Activated naive CD4-positive, alpha-beta T cell treated with anti-CD3 and anti-CD28 coated beads for 36 hours (primary cell): ENCODE measurements around the gene AR. TPM values are rescaled to one million over a fixed set of nuclear protein-coding genes. Genes with fewer than 3 reads are reported as not detected.

Experiments used
- CTCF ChIA-PET: fragments of 350-600 bp; sonication (Branson Sonifier 250); formaldehyde crosslinking; loops from one replicate; lab custom pipeline; 2021; ENCODE audit warnings: antibody characterized with exemption; lab: Charles Lee
- DNase-seq: peaks from one replicate; pipeline ENCODE4 v3.0.0-alpha.2; 2020
- H3K27ac Mint-ChIP-seq: one replicate; pipeline ENCODE4 v1.8.0; 2021; ENCODE audit warnings: mild to moderate bottlenecking, mixed read lengths
- H3K27me3 Mint-ChIP-seq: one replicate; pipeline ENCODE4 v1.8.0; 2021; ENCODE audit warnings: low read depth, mixed read lengths
- H3K36me3 Mint-ChIP-seq: one replicate; pipeline ENCODE4 v1.8.0; 2021; ENCODE audit warnings: low read depth, mixed read lengths
- H3K4me1 Mint-ChIP-seq: one replicate; pipeline ENCODE4 v1.8.0; 2021; ENCODE audit warnings: low read depth, mixed read lengths
- H3K4me3 Mint-ChIP-seq: one replicate; pipeline ENCODE4 v1.8.0; 2021; ENCODE audit warnings: mild to moderate bottlenecking, moderate library complexity, mixed read lengths
- H3K9me3 Mint-ChIP-seq: one replicate; pipeline ENCODE4 v1.8.0; 2021; ENCODE audit warnings: mixed read lengths
- intact Hi-C: fragments of 100-400 bp; cut with micrococcal nuclease; formaldehyde crosslinking; loops from one replicate; pipeline ENCODE4 v1.15.1; 2023
- total RNA-seq, 2 experiments: library from RNA; stranded (reverse); gene quantifications; one replicate each; pipeline ENCODE4 v1.2.3, GENCODE V29; 2021

The AR gene
- total RNA-seq, 2 experiments from 2014 or later = not detected

DNA sequence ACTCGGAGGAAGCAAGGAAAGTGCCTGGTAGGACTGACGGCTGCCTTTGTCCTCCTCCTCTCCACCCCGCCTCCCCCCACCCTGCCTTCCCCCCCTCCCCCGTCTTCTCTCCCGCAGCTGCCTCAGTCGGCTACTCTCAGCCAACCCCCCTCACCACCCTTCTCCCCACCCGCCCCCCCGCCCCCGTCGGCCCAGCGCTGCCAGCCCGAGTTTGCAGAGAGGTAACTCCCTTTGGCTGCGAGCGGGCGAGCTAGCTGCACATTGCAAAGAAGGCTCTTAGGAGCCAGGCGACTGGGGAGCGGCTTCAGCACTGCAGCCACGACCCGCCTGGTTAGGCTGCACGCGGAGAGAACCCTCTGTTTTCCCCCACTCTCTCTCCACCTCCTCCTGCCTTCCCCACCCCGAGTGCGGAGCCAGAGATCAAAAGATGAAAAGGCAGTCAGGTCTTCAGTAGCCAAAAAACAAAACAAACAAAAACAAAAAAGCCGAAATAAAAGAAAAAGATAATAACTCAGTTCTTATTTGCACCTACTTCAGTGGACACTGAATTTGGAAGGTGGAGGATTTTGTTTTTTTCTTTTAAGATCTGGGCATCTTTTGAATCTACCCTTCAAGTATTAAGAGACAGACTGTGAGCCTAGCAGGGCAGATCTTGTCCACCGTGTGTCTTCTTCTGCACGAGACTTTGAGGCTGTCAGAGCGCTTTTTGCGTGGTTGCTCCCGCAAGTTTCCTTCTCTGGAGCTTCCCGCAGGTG lies 637 bp downstream of the AR start:
- no peaks in the 10 kb centered on the region for H3K36me3 Mint-ChIP-seq
- peaks cover 33% of the 10 kb centered on the region for H3K27me3 Mint-ChIP-seq
- H3K4me1 Mint-ChIP-seq = peaks cover 8% of the 10 kb centered on the region
- CTCF ChIA-PET = no interaction called here
- no peak for DNase-seq
- no peak overlapping the region for H3K27ac Mint-ChIP-seq
- H3K9me3 Mint-ChIP-seq = no peaks in the 10 kb centered on the region
- intact Hi-C loops = no loop called here
- peak overlapping the region; percentile 41 for H3K4me3 Mint-ChIP-seq

DNA sequence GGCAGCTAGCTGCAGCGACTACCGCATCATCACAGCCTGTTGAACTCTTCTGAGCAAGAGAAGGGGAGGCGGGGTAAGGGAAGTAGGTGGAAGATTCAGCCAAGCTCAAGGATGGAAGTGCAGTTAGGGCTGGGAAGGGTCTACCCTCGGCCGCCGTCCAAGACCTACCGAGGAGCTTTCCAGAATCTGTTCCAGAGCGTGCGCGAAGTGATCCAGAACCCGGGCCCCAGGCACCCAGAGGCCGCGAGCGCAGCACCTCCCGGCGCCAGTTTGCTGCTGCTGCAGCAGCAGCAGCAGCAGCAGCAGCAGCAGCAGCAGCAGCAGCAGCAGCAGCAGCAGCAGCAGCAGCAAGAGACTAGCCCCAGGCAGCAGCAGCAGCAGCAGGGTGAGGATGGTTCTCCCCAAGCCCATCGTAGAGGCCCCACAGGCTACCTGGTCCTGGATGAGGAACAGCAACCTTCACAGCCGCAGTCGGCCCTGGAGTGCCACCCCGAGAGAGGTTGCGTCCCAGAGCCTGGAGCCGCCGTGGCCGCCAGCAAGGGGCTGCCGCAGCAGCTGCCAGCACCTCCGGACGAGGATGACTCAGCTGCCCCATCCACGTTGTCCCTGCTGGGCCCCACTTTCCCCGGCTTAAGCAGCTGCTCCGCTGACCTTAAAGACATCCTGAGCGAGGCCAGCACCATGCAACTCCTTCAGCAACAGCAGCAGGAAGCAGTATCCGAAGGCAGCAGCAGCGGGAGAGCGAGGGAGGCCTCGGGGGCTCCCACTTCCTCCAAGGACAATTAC lies 1.4 kb downstream of the AR start:
- H3K27me3 Mint-ChIP-seq = peaks cover 33% of the 10 kb centered on the region
- DNase-seq = no peak
- H3K4me1 Mint-ChIP-seq = peaks cover 8% of the 10 kb centered on the region
- no peaks in the 10 kb centered on the region for H3K9me3 Mint-ChIP-seq
- no peaks in the 10 kb centered on the region for H3K36me3 Mint-ChIP-seq
- H3K27ac Mint-ChIP-seq = no peak overlapping the region
- CTCF ChIA-PET = no interaction called here
- intact Hi-C loops = no loop called here
- H3K4me3 Mint-ChIP-seq = peak overlapping the region; percentile 41

DNA sequence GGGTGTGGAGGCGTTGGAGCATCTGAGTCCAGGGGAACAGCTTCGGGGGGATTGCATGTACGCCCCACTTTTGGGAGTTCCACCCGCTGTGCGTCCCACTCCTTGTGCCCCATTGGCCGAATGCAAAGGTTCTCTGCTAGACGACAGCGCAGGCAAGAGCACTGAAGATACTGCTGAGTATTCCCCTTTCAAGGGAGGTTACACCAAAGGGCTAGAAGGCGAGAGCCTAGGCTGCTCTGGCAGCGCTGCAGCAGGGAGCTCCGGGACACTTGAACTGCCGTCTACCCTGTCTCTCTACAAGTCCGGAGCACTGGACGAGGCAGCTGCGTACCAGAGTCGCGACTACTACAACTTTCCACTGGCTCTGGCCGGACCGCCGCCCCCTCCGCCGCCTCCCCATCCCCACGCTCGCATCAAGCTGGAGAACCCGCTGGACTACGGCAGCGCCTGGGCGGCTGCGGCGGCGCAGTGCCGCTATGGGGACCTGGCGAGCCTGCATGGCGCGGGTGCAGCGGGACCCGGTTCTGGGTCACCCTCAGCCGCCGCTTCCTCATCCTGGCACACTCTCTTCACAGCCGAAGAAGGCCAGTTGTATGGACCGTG lies 2.2 kb downstream of the AR start:
- Mint-ChIP-seq H3K27ac (no peak overlapping the region), H3K4me3 (no peak overlapping the region), H3K27me3 (peaks cover 33% of the 10 kb centered on the region), H3K9me3 (no peaks in the 10 kb centered on the region), H3K4me1 (peaks cover 8% of the 10 kb centered on the region), H3K36me3 (no peaks in the 10 kb centered on the region)
- intact Hi-C loops = no loop called here
- DNase-seq = no peak
- CTCF ChIA-PET = no interaction called here

DNA sequence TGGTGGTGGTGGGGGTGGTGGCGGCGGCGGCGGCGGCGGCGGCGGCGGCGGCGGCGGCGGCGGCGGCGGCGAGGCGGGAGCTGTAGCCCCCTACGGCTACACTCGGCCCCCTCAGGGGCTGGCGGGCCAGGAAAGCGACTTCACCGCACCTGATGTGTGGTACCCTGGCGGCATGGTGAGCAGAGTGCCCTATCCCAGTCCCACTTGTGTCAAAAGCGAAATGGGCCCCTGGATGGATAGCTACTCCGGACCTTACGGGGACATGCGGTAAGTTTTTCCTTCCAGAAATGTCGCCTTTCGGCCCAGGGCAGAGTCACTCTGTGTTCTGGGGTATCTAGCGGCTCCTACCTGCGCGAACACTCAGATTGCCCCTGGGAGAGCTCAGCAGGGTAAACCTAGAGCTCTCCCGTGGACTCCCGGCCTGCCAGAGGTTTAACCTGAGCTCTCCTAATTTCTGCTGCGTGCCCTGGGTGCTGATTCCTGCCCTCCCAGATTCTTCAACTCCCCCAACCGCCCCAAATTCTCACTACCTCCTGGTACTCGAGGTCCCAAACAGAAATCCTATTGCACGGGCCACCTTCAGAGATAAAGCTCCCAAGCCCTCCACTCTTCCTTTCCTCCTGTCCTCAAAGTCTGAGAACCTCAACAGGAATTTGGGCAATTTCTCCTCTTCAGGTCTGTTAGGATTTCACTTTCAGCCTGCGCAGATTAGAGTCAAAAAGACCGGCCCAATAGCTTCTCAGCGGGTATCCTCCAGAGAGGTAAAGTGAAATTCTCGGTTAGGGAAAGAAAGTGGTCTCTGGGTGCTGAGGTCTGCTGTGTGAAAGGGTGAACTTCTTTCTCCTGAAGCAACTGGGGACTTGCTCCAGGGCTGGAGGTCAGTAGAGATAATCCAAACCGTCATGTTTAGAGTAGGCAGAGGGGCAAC lies 2.9 kb downstream of the AR start:
- Mint-ChIP-seq H3K9me3 (no peaks in the 10 kb centered on the region), H3K27ac (no peak overlapping the region), H3K4me3 (no peak overlapping the region), H3K4me1 (peaks cover 8% of the 10 kb centered on the region), H3K27me3 (peaks cover 33% of the 10 kb centered on the region), H3K36me3 (no peaks in the 10 kb centered on the region)
- intact Hi-C loops = no loop called here
- DNase-seq = no peak
- CTCF ChIA-PET = no interaction called here

DNA sequence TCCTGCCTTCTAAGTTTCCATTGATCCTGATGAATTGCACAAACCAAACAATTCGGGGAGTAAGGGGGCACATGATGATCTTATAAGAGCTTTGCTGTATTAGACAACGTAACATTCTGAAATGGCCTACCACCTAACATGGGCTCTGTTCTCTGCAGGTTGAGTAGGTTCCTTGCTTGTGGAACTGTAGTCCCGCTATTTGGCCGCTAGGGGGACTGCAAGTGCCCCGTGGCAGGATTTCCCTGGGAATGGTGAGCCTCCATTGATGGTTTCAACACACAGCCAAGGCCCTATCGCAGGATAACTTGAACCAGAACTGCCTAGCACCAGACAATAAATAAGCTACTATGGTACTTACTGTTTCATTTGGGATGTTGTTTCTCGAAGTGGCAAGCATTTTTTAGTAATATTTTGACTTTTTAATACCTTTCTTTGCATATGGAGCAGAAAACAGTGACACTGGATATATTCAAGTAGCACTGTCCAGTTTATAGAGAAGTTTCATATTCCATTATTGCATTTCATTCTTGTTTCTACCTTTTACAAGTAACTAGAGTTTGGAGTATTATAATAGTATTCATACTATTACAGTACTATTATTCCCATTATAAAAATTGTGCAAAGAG lies 11.9 kb downstream of the AR start:
- CTCF ChIA-PET = no interaction called here
- no peak overlapping the region for H3K27ac Mint-ChIP-seq
- intact Hi-C loops = loop anchor here (5.0 kb wide), 1 partner anchor 592 kb away; no protein-coding TSS in a partner anchor
- no peak overlapping the region for H3K4me3 Mint-ChIP-seq
- no peaks in the 10 kb centered on the region for H3K9me3 Mint-ChIP-seq
- H3K36me3 Mint-ChIP-seq = no peaks in the 10 kb centered on the region
- no peaks in the 10 kb centered on the region for H3K27me3 Mint-ChIP-seq
- DNase-seq = no peak
- no peaks in the 10 kb centered on the region for H3K4me1 Mint-ChIP-seq

DNA sequence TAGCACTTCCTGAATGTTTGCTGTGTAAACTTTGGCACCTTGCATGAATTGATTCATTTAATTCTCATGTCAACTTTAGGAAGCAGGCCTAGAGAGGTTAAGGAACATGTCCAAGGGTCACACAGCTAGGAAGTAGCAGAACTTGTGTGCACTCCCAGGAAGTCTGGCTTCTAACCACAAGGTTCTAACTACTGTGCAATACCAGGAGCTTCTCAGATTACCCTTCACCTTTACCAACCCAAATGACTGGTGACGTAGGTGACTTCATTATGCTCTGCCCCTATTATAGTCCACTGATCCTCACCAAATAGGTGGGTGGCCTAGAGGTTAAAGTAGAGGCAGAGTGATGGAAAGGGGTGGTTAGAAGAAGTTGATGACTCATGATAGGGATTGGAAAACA lies 14.4 kb downstream of the AR start:
- H3K36me3 Mint-ChIP-seq = no peaks in the 10 kb centered on the region
- intact Hi-C loops = loop anchor here (5.0 kb wide), 1 partner anchor 589 kb away; no protein-coding TSS in a partner anchor
- no peak overlapping the region for H3K4me3 Mint-ChIP-seq
- H3K27me3 Mint-ChIP-seq = no peaks in the 10 kb centered on the region
- no peak overlapping the region for H3K27ac Mint-ChIP-seq
- no peaks in the 10 kb centered on the region for H3K4me1 Mint-ChIP-seq
- no peak for DNase-seq
- CTCF ChIA-PET = no interaction called here
- no peaks in the 10 kb centered on the region for H3K9me3 Mint-ChIP-seq

DNA sequence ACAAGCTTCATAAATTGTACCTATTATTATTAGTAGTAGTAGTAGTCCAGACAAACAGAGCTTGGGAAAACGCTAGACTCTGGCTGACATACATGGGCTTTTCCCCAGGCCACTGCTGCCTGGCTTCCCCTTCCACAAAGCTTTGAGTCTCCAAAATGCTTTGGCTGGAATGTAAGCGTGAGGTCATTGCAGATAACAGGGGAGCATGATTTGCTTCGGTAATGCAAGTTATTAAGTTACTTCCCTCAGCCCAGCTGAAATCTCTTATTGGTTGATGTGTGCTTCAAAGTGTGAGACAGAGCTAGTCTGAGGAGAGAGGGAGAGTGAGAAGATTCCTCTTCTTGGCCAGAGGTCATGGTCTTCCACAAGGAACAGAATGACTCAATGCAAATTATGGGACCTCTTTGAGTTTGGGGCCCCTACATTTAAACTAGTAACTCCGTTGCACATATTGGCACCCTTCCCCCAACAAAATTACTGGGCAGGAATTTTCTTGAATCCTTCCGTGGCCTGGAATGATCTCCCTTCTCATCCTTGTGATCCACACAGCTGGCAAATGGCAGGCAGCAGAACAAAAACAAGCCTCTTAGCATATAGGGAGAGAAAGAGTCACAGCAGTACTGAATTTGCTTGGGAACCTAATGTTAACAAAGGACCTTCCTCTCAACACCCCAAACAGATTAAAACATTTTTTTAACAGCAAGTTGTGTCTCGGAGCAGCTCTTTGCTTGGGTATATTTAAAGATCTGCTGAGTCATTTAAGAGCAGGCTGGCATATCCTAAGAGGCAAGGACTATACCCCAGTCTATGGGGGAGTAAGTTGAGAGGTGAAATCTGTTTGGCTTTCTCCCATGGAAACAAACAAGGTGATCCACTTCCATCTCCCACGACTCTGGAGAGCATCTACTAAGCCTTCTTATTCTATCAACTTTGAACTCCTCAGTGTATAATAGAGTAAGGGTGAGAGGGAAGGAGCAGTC lies 19.9 kb downstream of the AR start:
- intact Hi-C loops = no loop called here
- CTCF ChIA-PET = no interaction called here
- Mint-ChIP-seq H3K4me3 (no peak overlapping the region), H3K36me3 (no peaks in the 10 kb centered on the region), H3K4me1 (no peaks in the 10 kb centered on the region), H3K27ac (no peak overlapping the region), H3K27me3 (no peaks in the 10 kb centered on the region), H3K9me3 (no peaks in the 10 kb centered on the region)
- DNase-seq = no peak

DNA sequence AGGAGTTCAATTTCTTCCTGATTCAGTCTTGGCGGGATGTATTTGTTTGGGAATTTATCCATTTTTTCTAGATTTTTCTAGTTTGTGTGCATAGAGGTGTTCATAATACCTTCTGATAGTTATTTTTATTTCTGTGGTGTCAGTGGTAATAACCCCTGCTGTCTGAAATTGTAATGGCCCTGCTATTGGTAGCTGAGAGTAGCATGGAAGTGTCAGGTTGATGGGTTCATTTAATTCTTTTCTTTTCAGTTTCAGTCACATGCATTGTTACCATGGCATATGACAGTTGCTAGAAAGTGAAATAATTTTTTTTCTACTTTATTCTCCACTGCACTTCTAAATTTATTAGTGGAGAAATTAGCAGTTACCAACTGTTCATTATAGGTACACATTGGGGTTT lies 20.7 kb downstream of the AR start:
- H3K4me3 Mint-ChIP-seq = no peak overlapping the region
- no peaks in the 10 kb centered on the region for H3K36me3 Mint-ChIP-seq
- no peaks in the 10 kb centered on the region for H3K9me3 Mint-ChIP-seq
- DNase-seq = no peak
- no peaks in the 10 kb centered on the region for H3K4me1 Mint-ChIP-seq
- H3K27me3 Mint-ChIP-seq = no peaks in the 10 kb centered on the region
- H3K27ac Mint-ChIP-seq = no peak overlapping the region
- intact Hi-C loops = no loop called here
- CTCF ChIA-PET = no interaction called here

DNA sequence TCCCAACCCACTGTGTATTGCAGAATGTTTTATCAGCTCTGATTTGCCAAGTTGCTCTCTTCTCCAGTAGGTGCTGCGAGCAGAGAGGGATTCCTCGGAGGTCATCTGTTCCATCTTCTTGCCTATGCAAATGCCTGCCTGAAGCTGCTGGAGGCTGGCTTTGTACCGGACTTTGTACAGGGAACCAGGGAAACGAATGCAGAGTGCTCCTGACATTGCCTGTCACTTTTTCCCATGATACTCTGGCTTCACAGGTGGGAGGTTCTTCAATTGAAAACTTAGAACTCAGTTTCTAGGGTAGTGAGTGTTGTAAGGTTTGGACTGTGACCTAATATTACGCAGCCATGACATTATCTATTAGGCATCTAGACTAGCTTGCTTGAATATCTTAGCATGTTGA lies 24.9 kb downstream of the AR start:
- intact Hi-C loops = no loop called here

DNA sequence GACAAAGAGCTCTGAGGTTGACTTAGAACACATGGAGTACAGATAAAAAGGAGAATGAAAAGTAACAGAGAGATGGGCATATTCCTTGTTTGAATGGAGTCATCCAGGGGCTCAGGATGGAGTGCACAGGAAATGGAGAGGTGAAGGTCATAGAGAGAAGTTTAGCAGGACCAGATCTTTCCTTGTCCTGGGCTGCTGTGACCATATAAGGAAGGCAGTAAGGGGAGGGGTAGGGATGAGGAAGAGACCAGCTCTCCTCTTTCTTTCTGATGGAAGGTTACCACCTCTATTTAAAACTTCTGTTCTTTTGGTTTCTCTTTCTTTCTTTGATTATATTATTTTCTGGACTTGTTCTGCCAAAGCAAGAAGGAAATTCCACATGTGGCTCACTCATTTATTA lies 27.0 kb downstream of the AR start:
- CTCF ChIA-PET = no interaction called here
- Mint-ChIP-seq H3K27me3 (no peaks in the 10 kb centered on the region), H3K36me3 (no peaks in the 10 kb centered on the region), H3K4me3 (no peak overlapping the region), H3K27ac (no peak overlapping the region), H3K4me1 (no peaks in the 10 kb centered on the region), H3K9me3 (no peaks in the 10 kb centered on the region)
- intact Hi-C loops = no loop called here
- no peak for DNase-seq

More for the DNA sequence above, 24.9 kb downstream of the AR start:
- no peaks in the 10 kb centered on the region for H3K36me3 Mint-ChIP-seq
- H3K4me1 Mint-ChIP-seq = no peaks in the 10 kb centered on the region
- CTCF ChIA-PET = no interaction called here
- no peaks in the 10 kb centered on the region for H3K9me3 Mint-ChIP-seq
- H3K4me3 Mint-ChIP-seq = no peak overlapping the region
- no peak overlapping the region for H3K27ac Mint-ChIP-seq
- DNase-seq = no peak
- no peaks in the 10 kb centered on the region for H3K27me3 Mint-ChIP-seq

DNA sequence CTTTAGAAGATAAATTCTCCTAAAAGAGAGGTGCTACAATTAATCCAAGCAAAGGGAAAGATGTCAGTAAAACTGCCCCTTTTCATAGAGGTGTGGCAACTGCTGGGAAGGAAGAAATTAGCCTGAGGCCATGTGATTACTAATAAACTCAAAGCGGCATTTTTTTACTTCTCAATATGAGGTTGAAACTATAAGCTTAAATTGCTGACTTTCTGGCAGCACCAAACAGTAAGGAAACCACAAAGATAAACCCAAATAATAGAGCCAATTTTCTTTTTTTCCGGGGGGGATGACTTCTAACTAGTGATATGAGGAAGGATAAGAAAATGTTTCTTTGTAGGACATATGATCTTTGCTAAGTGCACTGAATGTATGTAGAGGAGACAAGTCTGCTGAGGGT lies 30.9 kb downstream of the AR start:
- CTCF ChIA-PET = no interaction called here
- no peaks in the 10 kb centered on the region for H3K9me3 Mint-ChIP-seq
- no peak for DNase-seq
- no peak overlapping the region for H3K4me3 Mint-ChIP-seq
- no peaks in the 10 kb centered on the region for H3K36me3 Mint-ChIP-seq
- H3K27ac Mint-ChIP-seq = no peak overlapping the region
- intact Hi-C loops = no loop called here
- H3K27me3 Mint-ChIP-seq = no peaks in the 10 kb centered on the region
- H3K4me1 Mint-ChIP-seq = no peaks in the 10 kb centered on the region
